Glutamatergic neuron (in vitro differentiated cells): ENCODE measurements around the gene BOD1L1. TPM values are rescaled to one million over a fixed set of nuclear protein-coding genes. Genes with fewer than 3 reads are reported as not detected.

ENCODE experiments used
- DNase-seq: peaks from one replicate; pipeline ENCODE4 v3.0.0; 2022
- H3K27ac Mint-ChIP-seq: one replicate; pipeline ENCODE4 v1.8.0; 2020; ENCODE audit warnings: mild to moderate bottlenecking, mixed read lengths, inconsistent platforms; ENCODE audit not compliant: unreplicated experiment
- H3K27me3 Mint-ChIP-seq: one replicate; pipeline ENCODE4 v1.8.0; 2020; ENCODE audit warnings: mild to moderate bottlenecking, moderate library complexity, mixed read lengths, inconsistent platforms; ENCODE audit not compliant: unreplicated experiment
- H3K36me3 Mint-ChIP-seq: one replicate; pipeline ENCODE4 v1.8.0; 2020; ENCODE audit warnings: mild to moderate bottlenecking, mixed read lengths, inconsistent platforms; ENCODE audit not compliant: unreplicated experiment
- H3K4me1 Mint-ChIP-seq: one replicate; pipeline ENCODE4 v1.8.0; 2020; ENCODE audit warnings: mild to moderate bottlenecking, low read depth, mixed read lengths, inconsistent platforms; ENCODE audit not compliant: unreplicated experiment
- H3K4me3 Mint-ChIP-seq: one replicate; pipeline ENCODE4 v1.8.0; 2020; ENCODE audit warnings: mild to moderate bottlenecking, mixed read lengths, inconsistent platforms; ENCODE audit not compliant: unreplicated experiment
- H3K9me3 Mint-ChIP-seq: one replicate; pipeline ENCODE4 v1.8.0; 2020; ENCODE audit warnings: mild to moderate bottlenecking, moderate library complexity, mixed read lengths, inconsistent platforms; ENCODE audit not compliant: unreplicated experiment
- total RNA-seq: library from RNA; stranded (reverse); fragmentation: NEBNext Ultra II Directional; extraction: Animal tissue kit (Norgen Biotek cat#: 25700); gene quantifications from one replicate; pipeline ENCODE4 v1.2.1, GENCODE V29; 2021; ENCODE audit not compliant: unreplicated experiment
- TF ChIP-seq, protein P1 (sequence below): fragments of 200-600 bp; sonication (generic); IDR thresholded peaks from one replicate; pipeline ENCODE4 v1.5.0; 2021; ENCODE audit not compliant: partially characterized antibody, unreplicated experiment

BOD1L1 gene
- total RNA-seq, 1 donor from 2014 or later: 57.3 TPM

DNA sequence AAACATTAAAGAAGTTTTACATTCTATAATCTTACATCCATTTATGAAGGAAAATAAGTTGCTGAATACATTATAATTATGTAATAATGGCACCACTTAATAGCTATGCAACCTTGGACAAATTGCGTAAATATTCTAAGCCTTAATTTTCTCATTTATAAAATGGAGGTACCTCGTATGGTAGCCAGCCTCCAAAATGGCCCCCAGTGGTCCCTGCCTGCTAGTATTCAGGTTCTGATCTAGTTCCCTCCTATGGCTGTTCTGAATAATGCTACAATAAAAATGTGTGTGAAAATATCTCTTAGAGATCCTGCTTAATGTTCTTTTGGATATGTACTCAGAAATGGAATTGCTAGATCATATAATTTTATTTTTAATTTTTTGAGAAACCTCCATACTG lies 72.2 kb downstream of the BOD1L1 start:
- no peak for DNase-seq
- Mint-ChIP-seq H3K9me3 (peaks cover 2% of the 10 kb centered on the region), H3K36me3 (no peaks in the 10 kb centered on the region), H3K4me3 (no peak overlapping the region), H3K4me1 (no peaks in the 10 kb centered on the region), H3K27ac (no peak overlapping the region), H3K27me3 (peaks cover 4% of the 10 kb centered on the region)
- TF ChIP-seq, protein P1, sequence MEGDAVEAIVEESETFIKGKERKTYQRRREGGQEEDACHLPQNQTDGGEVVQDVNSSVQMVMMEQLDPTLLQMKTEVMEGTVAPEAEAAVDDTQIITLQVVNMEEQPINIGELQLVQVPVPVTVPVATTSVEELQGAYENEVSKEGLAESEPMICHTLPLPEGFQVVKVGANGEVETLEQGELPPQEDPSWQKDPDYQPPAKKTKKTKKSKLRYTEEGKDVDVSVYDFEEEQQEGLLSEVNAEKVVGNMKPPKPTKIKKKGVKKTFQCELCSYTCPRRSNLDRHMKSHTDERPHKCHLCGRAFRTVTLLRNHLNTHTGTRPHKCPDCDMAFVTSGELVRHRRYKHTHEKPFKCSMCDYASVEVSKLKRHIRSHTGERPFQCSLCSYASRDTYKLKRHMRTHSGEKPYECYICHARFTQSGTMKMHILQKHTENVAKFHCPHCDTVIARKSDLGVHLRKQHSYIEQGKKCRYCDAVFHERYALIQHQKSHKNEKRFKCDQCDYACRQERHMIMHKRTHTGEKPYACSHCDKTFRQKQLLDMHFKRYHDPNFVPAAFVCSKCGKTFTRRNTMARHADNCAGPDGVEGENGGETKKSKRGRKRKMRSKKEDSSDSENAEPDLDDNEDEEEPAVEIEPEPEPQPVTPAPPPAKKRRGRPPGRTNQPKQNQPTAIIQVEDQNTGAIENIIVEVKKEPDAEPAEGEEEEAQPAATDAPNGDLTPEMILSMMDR: no peak

DNA sequence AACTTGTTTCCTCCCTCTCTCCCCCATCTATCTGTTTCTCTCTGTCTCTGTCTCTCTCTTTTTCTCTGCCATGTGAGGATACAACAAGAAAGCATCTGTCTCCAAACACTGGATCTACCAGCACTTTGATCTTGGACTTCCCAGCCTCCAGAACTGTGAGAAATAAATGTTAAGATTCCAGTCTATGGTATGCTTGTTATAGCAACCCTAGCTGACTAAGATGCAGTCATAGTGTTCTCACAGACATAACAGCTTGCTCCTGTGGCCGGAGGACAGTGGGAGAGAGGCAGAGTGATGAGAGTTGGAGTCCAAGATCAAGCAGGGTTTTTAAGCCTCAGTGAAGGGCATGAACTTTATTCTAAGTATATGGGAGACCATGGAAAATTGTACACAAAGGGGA lies 74.4 kb downstream of the BOD1L1 start:
- peaks cover 9% of the 10 kb centered on the region for H3K27me3 Mint-ChIP-seq
- no peak overlapping the region for H3K4me3 Mint-ChIP-seq
- no peaks in the 10 kb centered on the region for H3K36me3 Mint-ChIP-seq
- DNase-seq: no peak
- TF ChIP-seq, protein P1: no peak
- no peak overlapping the region for H3K27ac Mint-ChIP-seq
- no peaks in the 10 kb centered on the region for H3K4me1 Mint-ChIP-seq
- peaks cover 5% of the 10 kb centered on the region for H3K9me3 Mint-ChIP-seq

DNA sequence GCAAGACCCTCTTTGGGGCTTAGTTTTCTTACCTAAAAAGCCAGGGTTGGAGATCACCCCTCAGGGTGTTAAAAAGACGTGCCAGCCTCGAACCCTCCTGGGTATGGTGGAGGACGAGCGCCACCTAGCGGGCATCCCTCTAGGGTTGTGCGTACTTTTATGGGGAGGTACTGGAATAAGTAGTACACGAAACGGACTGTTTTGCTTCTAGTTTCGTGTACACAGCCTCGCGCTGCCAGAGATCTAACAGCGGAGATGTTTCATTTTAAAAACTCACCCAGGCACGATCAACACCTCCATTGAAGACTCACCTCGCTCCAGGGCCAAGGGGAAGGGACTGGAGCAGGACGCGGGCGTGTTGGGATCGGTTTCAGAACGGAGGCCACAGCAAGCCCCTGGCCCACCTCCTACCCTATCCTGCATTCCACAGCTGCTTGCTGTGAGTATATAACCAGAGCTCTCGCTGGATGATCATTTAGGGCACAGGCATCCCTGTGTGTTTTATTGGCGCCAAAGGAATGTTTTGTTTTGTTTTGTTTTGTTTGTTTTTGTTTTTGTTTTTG lies 78.5 kb downstream of the BOD1L1 start:
- Mint-ChIP-seq H3K27ac (no peak overlapping the region), H3K36me3 (no peaks in the 10 kb centered on the region)
- TF ChIP-seq, protein P1: peak; percentile 97

DNA sequence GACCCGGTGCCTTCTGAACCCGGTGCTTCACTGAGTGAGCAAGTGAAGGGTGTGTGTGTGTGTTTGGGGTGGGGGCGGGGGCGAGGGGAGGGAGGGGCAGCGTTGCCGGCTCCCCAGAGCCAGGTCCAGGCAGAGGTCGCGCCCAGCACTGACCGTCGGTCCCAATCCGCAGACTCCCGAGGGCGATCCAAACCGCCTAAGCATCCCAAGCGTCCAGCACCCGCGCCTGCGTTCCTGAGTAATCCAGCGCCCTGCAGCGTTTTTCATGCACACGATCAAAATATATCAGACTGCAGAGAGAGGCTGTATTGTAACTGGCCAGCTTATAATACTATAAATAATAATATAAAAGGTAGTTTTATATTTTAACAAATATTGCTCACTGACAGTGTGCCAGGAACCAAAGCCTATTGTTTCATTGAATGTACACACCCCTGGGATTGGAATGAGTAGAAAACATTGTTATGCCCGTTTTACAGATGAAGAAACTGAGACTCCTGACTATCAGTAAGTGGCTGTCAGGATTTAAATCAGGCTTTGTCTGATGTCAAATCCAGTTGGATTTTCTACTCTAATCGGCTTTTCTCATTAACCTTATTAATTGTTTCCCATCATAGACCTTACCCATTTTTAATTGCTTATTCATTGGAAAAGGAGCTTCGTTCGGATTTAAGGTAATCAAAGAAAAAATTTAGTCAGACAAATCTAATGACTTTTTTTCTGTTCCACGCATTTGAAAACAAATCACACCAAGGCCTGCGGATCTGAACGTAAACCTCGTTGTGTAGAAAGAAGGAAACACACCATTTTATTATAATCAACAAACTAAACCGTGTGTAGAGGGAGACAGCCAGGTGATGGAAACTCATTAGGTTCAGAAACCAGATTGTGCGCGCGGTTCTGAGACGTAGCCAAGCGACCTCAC lies 79.2 kb downstream of the BOD1L1 start:
- peaks cover 29% of the 10 kb centered on the region for H3K27me3 Mint-ChIP-seq
- H3K4me1 Mint-ChIP-seq: no peaks in the 10 kb centered on the region
- no peak for DNase-seq
- H3K9me3 Mint-ChIP-seq: peaks cover 16% of the 10 kb centered on the region
- TF ChIP-seq, protein P1: no peak
- peak overlapping the region; percentile 18 for H3K4me3 Mint-ChIP-seq
- H3K27ac Mint-ChIP-seq: no peak overlapping the region
- H3K36me3 Mint-ChIP-seq: no peaks in the 10 kb centered on the region

More for the DNA sequence above, 78.5 kb downstream of the BOD1L1 start:
- peaks cover 14% of the 10 kb centered on the region for H3K9me3 Mint-ChIP-seq
- peak; percentile 94 for DNase-seq
- no peaks in the 10 kb centered on the region for H3K4me1 Mint-ChIP-seq
- peaks cover 27% of the 10 kb centered on the region for H3K27me3 Mint-ChIP-seq
- H3K4me3 Mint-ChIP-seq: peak overlapping the region; percentile 59
